ENCODE measurements around the gene THADA.

THADA gene

DNA sequence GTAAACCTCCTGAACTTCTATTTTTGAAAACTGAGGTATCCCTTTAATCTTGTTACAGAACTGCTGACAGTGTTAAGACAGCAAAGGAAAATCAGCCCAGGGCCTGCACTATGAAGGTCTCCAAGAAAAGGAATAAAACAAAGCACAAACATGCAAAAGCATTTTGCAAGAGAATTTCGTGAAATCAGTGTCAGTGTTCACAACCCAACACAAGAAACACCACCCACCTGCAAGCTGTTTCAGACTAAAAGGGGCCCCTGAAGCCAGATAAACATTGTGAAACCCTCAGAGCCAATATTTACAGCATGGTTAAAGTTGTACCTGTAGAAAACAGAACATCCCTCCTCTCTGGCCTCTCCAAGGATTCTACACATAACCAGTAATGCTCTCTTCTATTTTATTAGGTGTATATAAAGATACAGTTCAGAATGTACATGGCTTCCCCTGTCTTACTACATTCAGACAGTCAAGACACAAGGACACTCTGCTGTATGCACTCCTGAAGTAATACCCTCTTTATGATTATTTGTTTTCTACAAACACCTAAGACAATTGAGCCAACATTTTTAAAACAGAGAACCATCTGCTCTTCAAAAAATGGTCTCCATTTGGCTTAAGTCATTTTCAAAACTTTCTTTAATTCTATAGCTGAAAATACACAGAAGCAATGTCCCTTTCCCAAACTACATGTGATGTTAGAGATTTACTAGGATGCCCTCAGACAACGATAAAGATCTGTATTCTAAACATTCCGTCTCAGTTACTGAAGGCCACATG is 219.9 kb downstream of the THADA start:
- H3K4me3 ChIP-seq (ENCODE audit: control insufficient read depth, low read depth, low read length) = no peak overlapping the region
- TF ChIP-seq, protein P1, sequence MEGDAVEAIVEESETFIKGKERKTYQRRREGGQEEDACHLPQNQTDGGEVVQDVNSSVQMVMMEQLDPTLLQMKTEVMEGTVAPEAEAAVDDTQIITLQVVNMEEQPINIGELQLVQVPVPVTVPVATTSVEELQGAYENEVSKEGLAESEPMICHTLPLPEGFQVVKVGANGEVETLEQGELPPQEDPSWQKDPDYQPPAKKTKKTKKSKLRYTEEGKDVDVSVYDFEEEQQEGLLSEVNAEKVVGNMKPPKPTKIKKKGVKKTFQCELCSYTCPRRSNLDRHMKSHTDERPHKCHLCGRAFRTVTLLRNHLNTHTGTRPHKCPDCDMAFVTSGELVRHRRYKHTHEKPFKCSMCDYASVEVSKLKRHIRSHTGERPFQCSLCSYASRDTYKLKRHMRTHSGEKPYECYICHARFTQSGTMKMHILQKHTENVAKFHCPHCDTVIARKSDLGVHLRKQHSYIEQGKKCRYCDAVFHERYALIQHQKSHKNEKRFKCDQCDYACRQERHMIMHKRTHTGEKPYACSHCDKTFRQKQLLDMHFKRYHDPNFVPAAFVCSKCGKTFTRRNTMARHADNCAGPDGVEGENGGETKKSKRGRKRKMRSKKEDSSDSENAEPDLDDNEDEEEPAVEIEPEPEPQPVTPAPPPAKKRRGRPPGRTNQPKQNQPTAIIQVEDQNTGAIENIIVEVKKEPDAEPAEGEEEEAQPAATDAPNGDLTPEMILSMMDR (IDR thresholded peaks at IDR 0.05; ENCODE audit: control insufficient read depth, insufficient read depth, low read depth, low read length, missing control alignments) = no peak
- DNase-seq (ENCODE audit: low read depth) = no peak

GRCh38 chr2:43372416-43373081 is 223.3 kb downstream of the THADA start:
- DNase-seq (ENCODE audit: low read depth) = no peak
- no peak overlapping the region for H3K4me3 ChIP-seq (ENCODE audit: control insufficient read depth, low read depth, low read length)
- TF ChIP-seq, protein P1 (IDR thresholded peaks at IDR 0.05; ENCODE audit: control insufficient read depth, insufficient read depth, low read depth, low read length, missing control alignments) = no peak

GRCh38 chr2:43370705-43371104 is 225.1 kb downstream of the THADA start:
- TF ChIP-seq, protein P1 (IDR thresholded peaks at IDR 0.05; ENCODE audit: control insufficient read depth, insufficient read depth, low read depth, low read length, missing control alignments) = no peak
- no peak overlapping the region for H3K4me3 ChIP-seq (ENCODE audit: control insufficient read depth, low read depth, low read length)
- DNase-seq (ENCODE audit: low read depth) = no peak

DNA sequence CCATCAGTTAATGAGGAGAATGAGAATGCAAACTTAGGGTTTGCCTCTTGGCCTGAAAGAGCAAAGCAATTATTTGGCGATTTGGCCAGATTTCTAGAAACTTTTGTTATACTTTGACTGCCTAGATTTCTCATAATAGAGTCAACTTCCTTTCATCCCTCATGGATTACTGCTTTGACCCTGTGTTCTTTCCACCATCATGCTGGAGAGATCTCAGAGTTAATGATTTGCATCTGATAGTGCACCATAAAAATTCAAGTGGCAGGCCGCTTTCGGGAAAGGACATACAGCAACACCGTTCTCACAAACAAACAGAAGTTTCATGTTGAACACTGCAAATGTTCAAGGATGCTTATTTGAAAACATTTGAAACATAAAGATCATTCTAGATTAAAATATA is 225.7 kb downstream of the THADA start:
- DNase-seq (ENCODE audit: low read depth) = no peak
- H3K4me3 ChIP-seq (ENCODE audit: control insufficient read depth, low read depth, low read length) = no peak overlapping the region
- TF ChIP-seq, protein P1 (IDR thresholded peaks at IDR 0.05; ENCODE audit: control insufficient read depth, insufficient read depth, low read depth, low read length, missing control alignments) = no peak

DNA sequence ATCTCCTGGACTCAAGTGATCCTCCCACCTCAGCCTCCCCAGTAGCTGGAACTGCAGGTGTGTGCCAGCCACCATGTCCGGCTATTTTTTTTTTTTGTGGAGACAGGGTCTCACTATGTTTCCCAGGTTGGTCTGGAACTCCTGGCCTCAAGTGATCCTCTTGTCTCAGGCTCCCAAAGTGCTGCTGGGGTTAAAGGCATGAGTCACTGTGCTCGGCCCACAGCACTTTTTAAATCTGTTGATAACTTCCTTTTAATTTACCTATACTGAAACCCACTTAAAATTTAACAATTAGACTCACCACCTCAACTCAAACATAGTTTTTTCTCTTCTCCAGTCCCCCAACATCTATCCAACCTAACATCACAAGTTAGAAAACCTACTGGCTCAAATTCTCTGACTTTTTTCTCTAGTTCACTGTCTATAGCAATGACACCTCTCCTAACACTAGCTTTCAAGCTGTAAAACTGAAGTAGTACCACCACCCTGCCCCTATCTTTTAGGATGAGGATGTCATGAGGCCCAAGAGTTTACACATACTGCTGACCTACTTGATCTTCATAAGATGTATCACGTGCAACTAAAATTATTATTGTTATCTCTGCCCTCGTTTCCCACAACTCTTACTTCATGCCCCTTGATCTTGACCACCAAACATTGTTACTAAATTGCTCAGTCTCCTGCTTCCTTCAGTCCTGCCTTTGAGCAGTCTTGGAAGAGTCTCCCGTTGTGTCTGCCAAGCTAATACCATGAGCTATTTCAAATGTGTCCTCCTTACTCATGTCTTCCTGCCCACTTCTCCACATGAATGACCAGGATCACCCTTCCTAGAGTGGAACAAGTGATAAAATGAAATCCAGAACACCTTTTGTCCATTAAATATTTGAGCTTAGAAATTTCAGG is 227.1 kb downstream of the THADA start:
- TF ChIP-seq, protein P1 (IDR thresholded peaks at IDR 0.05; ENCODE audit: control insufficient read depth, insufficient read depth, low read depth, low read length, missing control alignments) = no peak
- no peak overlapping the region for H3K4me3 ChIP-seq (ENCODE audit: control insufficient read depth, low read depth, low read length)
- DNase-seq (ENCODE audit: low read depth) = no peak

DNA sequence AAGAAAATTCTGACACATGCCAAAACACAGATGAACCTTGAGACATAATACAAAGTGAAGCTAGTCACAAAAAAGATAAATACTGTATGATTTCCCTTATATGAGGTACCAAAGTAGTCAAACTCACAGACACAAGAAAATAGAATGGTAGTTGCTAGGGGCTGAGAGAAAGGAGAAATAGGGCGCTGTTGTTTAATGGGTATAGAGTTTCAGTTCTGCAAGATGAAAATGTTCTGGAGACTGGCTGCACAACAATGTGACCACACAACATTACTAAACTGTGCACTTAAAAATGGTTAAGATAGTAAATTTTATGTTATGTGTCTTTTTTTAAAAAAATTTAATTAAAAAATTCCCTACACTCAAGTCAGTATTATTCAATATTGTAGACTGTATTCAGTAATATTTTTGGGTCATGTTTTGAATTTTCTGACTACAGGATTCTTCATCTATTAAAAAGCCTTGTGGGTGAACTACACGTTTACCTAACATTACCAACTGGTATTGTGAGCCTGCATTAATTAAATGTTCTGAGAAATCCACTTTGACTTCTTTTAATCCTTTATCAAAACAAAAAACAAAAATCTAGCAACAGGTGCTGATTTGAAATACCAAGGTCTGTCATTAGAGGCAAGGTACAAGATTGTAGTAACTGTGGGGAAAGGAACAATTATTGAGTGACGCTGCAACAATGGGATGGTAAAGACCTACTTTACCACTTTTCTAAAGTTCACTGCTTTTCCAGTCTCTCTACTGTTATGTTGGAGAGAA is 228.6 kb downstream of the THADA start:
- DNase-seq (ENCODE audit: low read depth) = no peak
- TF ChIP-seq, protein P1 (IDR thresholded peaks at IDR 0.05; ENCODE audit: control insufficient read depth, insufficient read depth, low read depth, low read length, missing control alignments) = no peak
- no peak overlapping the region for H3K4me3 ChIP-seq (ENCODE audit: control insufficient read depth, low read depth, low read length)

All from AG09309 (cell line).